Tibial nerve (tissue), 3 donors: Measurements from ENCODE around the gene MXD4.

Experiments
- POLR2A ChIP-seq, 2 donors: fragments of 450-650 bp; IDR thresholded peaks; one replicate each; pipeline ENCODE4 v1.6.1; 2017; ENCODE audit warnings: antibody characterized with exemption in 2 of 2, mild to moderate bottlenecking in 2 of 2, moderate library complexity in 2 of 2
- TF ChIP-seq, protein P1 (sequence below), 5 experiments: fragments of 200-600 bp in 3 of 5; fragments of 450-650 bp in 2 of 5; sonication (generic) in 3 of 5; IDR thresholded peaks; one replicate each; pipeline ENCODE4 v1.5.1; 2016 to 2019; ENCODE audit warnings: antibody characterized with exemption in 5 of 5, mild to moderate bottlenecking in 3 of 5, moderate library complexity in 2 of 5

DNA sequence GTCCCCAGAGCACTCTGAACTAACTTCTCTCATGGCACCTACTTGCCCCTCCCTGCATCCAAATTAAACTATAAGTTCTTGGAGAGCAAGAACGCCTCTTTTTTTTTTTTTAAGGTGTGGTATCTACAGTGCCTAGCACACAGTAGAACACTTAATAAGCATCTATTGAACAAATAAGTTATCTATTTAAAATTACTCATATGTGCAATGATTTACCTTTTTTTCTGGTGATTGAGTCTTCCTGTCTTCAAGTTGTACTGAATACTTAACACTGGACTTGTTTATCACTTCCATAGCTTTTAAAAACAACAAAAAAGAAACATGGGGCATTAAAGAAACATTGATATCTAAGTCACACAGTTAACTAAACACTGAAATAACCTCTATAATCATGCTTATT is 49.1 kb downstream of the MXD4 start:
- TF ChIP-seq, protein P1, sequence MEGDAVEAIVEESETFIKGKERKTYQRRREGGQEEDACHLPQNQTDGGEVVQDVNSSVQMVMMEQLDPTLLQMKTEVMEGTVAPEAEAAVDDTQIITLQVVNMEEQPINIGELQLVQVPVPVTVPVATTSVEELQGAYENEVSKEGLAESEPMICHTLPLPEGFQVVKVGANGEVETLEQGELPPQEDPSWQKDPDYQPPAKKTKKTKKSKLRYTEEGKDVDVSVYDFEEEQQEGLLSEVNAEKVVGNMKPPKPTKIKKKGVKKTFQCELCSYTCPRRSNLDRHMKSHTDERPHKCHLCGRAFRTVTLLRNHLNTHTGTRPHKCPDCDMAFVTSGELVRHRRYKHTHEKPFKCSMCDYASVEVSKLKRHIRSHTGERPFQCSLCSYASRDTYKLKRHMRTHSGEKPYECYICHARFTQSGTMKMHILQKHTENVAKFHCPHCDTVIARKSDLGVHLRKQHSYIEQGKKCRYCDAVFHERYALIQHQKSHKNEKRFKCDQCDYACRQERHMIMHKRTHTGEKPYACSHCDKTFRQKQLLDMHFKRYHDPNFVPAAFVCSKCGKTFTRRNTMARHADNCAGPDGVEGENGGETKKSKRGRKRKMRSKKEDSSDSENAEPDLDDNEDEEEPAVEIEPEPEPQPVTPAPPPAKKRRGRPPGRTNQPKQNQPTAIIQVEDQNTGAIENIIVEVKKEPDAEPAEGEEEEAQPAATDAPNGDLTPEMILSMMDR (IDR thresholded peaks at IDR 0.05), result no peak
- TF ChIP-seq POLR2A (IDR thresholded peaks at IDR 0.05), result no peak
